HG03565 (cell line): ENCODE measurements around the gene DYNC1I2.

Experiments
- ATAC-seq: cut with Tn5 transposase; IDR thresholded peaks from one replicate; pipeline ENCODE4 v1.9.1; 2021; ENCODE audit warnings: mild to moderate bottlenecking, moderate library complexity; ENCODE audit not compliant: unreplicated experiment

The DYNC1I2 gene

GRCh38 chr2:171687287-171688128 is at the start of gene DYNC1I2:
Gene DYNC1I2, plus strand, starts transcription at chr2:171687469. Its CDS starts 2,687 bp downstream, at chr2:171690156.
- ATAC-seq = peak; percentile 74

- ATAC-seq = no peak
Measured at GRCh38 chr2:171651667-171652415, 35.4 kb upstream of the DYNC1I2 start.

- ATAC-seq = peak; percentile 68
Measured at GRCh38 chr2:171652416-171652785, 34.9 kb upstream of the DYNC1I2 start.

GRCh38 chr2:171655586-171655985 is 31.7 kb upstream of the DYNC1I2 start:
- no peak for ATAC-seq

- ATAC-seq = no peak
Measured at GRCh38 chr2:171667041-171667440, 20.2 kb upstream of the DYNC1I2 start.

- ATAC-seq = no peak
Measured at GRCh38 chr2:171668183-171668582, 19.1 kb upstream of the DYNC1I2 start.

GRCh38 chr2:171669121-171669520 is 18.1 kb upstream of the DYNC1I2 start:
- no peak for ATAC-seq

- no peak for ATAC-seq
Measured at GRCh38 chr2:171670655-171671054, 16.6 kb upstream of the DYNC1I2 start.

GRCh38 chr2:171671867-171672266 is 15.4 kb upstream of the DYNC1I2 start:
- no peak for ATAC-seq

- ATAC-seq = no peak
Measured at GRCh38 chr2:171673905-171674304, 13.4 kb upstream of the DYNC1I2 start.

- ATAC-seq = no peak
Measured at GRCh38 chr2:171675810-171676345, 11.4 kb upstream of the DYNC1I2 start.

- ATAC-seq = no peak
Measured at GRCh38 chr2:171678619-171679018, 8.7 kb upstream of the DYNC1I2 start.

- peak; percentile 5 for ATAC-seq
Measured at GRCh38 chr2:171688129-171688465, 828 bp downstream of the DYNC1I2 start.

GRCh38 chr2:171692331-171692730 is 5.1 kb downstream of the DYNC1I2 start:
- ATAC-seq = no peak

- ATAC-seq = no peak
Measured at GRCh38 chr2:171702781-171703556, 15.7 kb downstream of the DYNC1I2 start.

GRCh38 chr2:171703574-171704347 is 16.5 kb downstream of the DYNC1I2 start:
- no peak for ATAC-seq

- no peak for ATAC-seq
Measured at GRCh38 chr2:171706152-171706803, 19.0 kb downstream of the DYNC1I2 start.

GRCh38 chr2:171707752-171708151 is 20.5 kb downstream of the DYNC1I2 start:
- no peak for ATAC-seq

GRCh38 chr2:171709011-171709685 is 21.9 kb downstream of the DYNC1I2 start:
- ATAC-seq = no peak
